ENCODE results near the gene KLHDC8A.

- TF ChIP-seq CTCF (IDR thresholded peaks at IDR 0.05 in 4 of 5, conservative IDR thresholded peaks at IDR 0.05 in 1 of 5) (no peak), POLR2A (IDR thresholded peaks at IDR 0.05) (no peak)
Observed at GRCh38 chr1:205323794-205324193, 32.9 kb downstream of the KLHDC8A start.

All from gastrocnemius medialis (tissue), 4 donors.